Activated naive CD8-positive, alpha-beta T cell treated with anti-CD3 and anti-CD28 coated beads, Interleukin-2, amount 50 U/mL, for 16 hours (primary cell): ENCODE measurements around the gene KRT28.

ENCODE experiments used
- DNase-seq: peaks from one replicate; pipeline ENCODE4 v3.0.0-alpha.2; 2020; ENCODE audit warnings: low read depth, low spot score

KRT28 gene, protein sequence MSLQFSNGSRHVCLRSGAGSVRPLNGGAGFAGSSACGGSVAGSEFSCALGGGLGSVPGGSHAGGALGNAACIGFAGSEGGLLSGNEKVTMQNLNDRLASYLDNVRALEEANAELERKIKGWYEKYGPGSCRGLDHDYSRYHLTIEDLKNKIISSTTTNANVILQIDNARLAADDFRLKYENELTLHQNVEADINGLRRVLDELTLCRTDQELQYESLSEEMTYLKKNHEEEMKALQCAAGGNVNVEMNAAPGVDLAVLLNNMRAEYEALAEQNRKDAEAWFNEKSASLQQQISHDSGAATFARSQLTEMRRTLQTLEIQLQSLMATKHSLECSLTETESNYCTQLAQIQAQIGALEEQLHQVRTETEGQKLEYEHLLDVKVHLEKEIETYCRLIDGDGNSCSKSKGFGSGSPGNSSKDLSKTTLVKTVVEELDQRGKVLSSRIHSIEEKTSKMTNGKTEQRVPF

GRCh38 chr17:40799859-40800258 is at the start of gene KRT28:
KRT28 (minus strand) TSS chr17:40799959; CDS start chr17:40799893, 66 bp downstream.
- no peak for DNase-seq

GRCh38 chr17:40848583-40849235 is 49.0 kb upstream of the KRT28 start:
- DNase-seq: no peak

GRCh38 chr17:40846515-40847144 is 46.9 kb upstream of the KRT28 start:
- DNase-seq: no peak

GRCh38 chr17:40844671-40845107 is 44.9 kb upstream of the KRT28 start:
- no peak for DNase-seq

DNA sequence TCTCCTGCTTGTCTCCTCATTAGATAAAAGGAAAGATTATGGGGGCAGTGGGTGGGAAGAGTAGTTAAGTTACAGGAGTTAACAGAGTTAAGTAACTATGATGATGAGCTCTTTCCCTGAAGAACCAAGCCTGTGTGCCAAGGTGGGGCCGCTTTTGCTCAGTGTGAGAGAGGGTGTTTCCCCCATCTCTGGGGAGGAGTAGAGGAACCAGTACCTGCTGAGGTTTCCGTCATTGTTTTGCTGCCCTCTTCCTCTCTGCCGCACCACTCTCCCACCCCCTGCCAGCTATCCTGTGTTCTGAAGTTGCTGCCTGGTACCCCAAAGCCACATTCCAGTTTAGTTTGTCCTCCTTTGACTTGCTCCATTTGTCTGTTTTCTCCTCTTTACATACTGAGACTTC is 43.5 kb upstream of the KRT28 start:
- no peak for DNase-seq

DNA sequence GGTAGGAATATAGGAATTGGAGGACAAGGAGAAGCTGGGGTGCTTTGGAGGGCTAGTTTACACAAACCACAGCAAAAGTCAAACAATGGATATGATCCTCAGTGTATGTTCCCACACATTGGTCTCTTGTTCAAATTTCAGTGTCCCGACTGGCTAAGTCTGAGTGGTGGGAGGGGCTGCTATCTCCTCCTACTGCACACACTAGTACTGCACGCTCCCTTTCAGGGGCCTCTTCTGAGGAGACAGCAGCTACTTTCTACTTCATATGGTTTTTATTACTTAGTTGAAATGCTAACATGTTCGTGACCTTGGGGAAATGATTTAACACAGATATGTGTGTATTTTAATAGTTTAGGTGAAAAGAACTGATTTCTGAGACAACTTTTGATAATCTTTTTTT is 41.5 kb upstream of the KRT28 start:
- DNase-seq: no peak

DNA sequence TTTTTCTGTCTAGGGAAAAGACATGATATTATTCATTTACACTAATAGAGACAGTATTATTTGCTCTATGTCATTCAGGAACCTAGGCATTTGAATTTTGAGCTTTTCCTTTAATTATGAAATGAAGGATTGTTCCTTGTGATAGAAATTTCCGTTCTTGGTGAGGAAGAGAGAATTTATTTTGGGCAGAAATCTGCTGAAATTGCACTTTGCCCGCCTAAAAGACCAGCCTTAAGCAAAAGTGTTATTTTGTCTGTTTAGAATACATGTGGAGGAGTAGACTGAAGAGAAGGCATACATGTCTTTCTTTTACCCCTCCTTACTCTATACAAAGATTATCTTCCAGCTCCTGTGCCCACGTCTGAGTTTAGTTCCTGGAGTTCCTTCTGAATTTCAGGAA is 39.4 kb upstream of the KRT28 start:
- no peak for DNase-seq

- no peak for DNase-seq
Measured at GRCh38 chr17:40836020-40836419, 36.3 kb upstream of the KRT28 start.

- no peak for DNase-seq
Measured at GRCh38 chr17:40833882-40834281, 34.1 kb upstream of the KRT28 start.

DNA sequence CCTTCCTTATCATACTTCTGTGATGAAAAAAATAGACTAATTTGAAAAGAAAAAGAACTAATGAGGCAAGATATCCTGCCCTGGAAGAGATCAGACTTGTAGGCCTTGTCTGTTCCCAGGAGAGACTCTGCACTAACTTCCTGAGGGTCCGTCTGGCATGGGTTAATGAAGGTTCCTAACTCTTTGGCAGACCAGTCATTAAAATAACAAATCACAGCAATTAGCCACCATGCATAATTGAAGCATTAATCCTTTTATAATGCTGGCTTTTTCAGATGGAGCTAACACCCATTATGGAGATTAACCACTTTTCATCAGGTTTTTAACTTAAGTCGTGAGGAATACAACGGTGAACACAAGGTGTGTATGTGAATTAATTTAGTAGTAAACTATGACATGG is 33.1 kb upstream of the KRT28 start:
- DNase-seq: no peak

- no peak for DNase-seq
Measured at GRCh38 chr17:40830085-40830776, 30.5 kb upstream of the KRT28 start.

- DNase-seq: no peak
Measured at GRCh38 chr17:40828454-40829044, 28.8 kb upstream of the KRT28 start.

GRCh38 chr17:40827746-40828453 is 28.1 kb upstream of the KRT28 start:
- DNase-seq: no peak

GRCh38 chr17:40825599-40825998 is 25.8 kb upstream of the KRT28 start:
- no peak for DNase-seq

DNA sequence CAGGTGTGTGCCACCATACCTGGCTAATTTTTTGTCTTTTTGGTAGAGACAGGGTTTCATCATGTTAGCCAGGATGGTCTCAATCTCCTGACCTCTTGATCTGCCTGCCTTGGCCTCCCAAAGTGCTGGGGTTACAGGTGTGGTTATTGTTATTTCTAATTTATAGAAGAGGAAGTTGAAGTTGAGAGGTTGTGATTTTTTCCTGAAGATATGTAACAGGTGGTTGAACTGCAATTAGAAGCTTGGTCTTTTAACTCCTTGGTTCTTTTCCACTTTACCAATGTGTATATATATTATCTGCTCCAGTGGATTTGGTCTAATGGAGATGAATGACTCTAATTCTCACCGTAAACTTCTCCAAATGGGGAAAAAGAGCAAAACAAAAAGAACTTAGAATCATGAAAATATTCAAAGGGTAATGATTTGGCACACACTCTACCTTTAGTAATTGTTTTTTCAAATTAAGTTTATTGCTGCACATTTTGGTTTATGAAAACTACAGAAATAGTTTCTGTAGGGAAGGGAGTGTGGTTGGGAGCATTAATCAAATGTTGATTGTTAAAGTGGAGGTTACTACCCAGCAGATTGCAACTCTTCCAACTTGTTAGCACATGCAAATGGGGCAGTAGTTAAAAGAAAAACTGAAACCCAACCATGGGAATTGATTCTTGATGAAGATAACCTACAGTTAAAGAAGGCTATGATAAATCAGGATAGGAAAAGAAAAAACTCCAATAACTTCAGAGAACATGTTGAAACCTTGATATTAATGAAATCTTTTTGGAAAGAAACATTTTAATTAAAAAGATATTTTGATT is 24.5 kb upstream of the KRT28 start:
- DNase-seq: no peak

DNA sequence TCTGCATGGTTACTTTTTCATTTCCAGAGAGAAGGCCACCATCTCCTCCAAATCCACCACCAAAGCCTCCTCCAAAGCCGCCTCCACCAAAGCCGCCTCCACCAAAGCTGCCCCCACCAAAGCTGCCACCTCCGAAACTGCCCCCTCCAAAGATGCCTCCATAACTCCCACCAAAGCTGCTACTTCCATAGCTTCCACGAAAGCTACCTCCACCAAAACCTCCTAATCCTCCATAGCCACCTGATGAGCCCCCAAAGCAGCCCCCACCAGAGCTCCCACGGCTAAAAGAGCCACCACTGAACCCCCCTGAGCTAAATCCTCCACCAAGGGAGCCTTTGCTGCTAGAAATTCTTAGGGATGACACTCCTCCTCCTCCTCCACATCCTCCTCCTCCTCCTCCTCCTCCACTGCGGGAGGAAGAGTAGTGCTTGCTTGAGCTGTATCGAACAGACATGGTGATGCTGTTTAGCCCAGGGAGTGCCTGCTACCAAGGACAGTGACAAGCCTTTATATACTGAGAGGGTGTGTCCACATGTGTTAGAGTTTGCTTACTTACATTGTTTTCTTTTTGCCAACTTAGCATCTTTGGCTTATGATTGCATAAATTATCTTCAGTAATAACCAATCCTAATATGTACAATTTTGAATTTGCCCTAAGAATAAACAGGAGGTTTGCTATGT is 22.5 kb upstream of the KRT28 start, which contains the start of gene KRT10:
KRT10 (minus strand) TSS at position 483 of the 681 bp plus-strand sequence; CDS start at position 454, 29 bp downstream.
- DNase-seq: no peak

- DNase-seq: no peak
Measured at GRCh38 chr17:40821536-40821935, 21.8 kb upstream of the KRT28 start.

DNA sequence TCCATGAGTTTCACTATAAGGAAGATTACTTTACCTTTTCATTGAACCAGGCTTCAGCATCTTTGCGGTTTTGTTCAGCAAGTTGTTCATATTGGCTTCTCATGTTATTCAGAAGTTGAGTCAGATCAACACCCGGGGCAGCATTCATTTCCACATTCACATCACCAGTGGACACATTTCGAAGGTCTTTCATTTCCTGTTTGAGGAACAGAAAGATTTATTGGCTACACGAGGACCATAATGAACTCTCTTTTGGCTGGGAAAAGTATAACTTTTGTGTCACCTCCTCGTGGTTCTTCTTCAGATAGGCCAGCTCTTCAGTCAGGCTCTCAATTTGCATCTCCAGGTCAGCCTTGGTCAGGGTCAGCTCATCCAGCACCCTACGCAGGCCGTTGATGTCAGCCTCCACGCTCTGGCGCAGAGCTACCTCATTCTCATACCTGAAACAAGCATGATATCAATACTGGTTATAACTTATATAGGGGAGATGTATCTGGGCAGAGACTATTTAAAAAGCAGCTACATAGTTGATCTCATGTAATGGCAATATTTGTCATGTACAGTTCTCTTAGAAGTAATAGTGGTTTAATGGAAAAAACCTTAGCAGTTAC is 20.6 kb upstream of the KRT28 start:
- no peak for DNase-seq
